ENCODE results near the gene TBR1. TPM values are rescaled to one million over a fixed set of nuclear protein-coding genes. Genes with fewer than 3 reads are reported as not detected.

TBR1 gene
- total RNA-seq, 1 experiment from 2014 or later: not detected

DNA sequence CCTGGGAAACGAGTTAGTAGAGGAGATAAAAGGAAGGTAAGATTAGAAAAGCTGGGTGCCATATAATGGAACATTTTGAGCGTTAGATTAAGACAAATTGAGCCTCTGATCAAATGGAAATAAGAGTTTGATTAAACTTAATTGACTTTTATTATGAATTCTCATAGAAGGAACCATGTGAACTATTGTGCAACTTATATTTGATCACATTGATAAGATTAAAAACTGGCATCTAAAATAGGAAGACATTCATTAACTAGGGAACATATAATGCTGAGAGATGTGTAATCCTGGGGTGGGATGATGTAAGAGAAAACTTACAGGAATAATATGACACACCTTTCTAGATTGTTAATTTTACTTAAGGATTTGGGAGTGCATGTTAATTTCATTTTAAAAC is 22.5 kb downstream of the TBR1 start:
- no peak for TF ChIP-seq EZH2 (IDR thresholded peaks at IDR 0.05; ENCODE audit: low read depth)
- TF ChIP-seq, protein P1, sequence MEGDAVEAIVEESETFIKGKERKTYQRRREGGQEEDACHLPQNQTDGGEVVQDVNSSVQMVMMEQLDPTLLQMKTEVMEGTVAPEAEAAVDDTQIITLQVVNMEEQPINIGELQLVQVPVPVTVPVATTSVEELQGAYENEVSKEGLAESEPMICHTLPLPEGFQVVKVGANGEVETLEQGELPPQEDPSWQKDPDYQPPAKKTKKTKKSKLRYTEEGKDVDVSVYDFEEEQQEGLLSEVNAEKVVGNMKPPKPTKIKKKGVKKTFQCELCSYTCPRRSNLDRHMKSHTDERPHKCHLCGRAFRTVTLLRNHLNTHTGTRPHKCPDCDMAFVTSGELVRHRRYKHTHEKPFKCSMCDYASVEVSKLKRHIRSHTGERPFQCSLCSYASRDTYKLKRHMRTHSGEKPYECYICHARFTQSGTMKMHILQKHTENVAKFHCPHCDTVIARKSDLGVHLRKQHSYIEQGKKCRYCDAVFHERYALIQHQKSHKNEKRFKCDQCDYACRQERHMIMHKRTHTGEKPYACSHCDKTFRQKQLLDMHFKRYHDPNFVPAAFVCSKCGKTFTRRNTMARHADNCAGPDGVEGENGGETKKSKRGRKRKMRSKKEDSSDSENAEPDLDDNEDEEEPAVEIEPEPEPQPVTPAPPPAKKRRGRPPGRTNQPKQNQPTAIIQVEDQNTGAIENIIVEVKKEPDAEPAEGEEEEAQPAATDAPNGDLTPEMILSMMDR (conservative IDR thresholded peaks at IDR 0.05): no peak
- Histone ChIP-seq H3K9me3 (ENCODE audit: insufficient read depth, low read depth) (no peaks in the 10 kb centered on the region), H3K27me3 (ENCODE audit: insufficient read depth, low read depth) (no peaks in the 10 kb centered on the region), H2AFZ (no peak overlapping the region), H4K20me1 (ENCODE audit: insufficient read depth) (no peaks in the 10 kb centered on the region), H3K79me2 (ENCODE audit: low read depth) (no peaks in the 10 kb centered on the region), H3K4me2 (no peak overlapping the region), H3K27ac (no peak overlapping the region), H3K9me2 (ENCODE audit: insufficient read depth) (no peaks in the 10 kb centered on the region), H3K36me3 (ENCODE audit: low read depth) (no peaks in the 10 kb centered on the region), H3F3A (ENCODE audit: insufficient read depth, low read depth) (no peaks in the 10 kb centered on the region), H3K4me3 (no peak overlapping the region), H3K4me1 (replicated peaks; ENCODE audit: insufficient read depth) (no peaks in the 10 kb centered on the region)
- ChIA-PET CTCF (no interaction called here), POLR2A (ENCODE audit: unreplicated experiment) (no interaction called here)
- BruUV-seq (replicated peaks): no TSS peak
- intact Hi-C loops (cut with micrococcal nuclease; ENCODE audit: unreplicated experiment): no loop called here
- no peak for DNase-seq

DNA sequence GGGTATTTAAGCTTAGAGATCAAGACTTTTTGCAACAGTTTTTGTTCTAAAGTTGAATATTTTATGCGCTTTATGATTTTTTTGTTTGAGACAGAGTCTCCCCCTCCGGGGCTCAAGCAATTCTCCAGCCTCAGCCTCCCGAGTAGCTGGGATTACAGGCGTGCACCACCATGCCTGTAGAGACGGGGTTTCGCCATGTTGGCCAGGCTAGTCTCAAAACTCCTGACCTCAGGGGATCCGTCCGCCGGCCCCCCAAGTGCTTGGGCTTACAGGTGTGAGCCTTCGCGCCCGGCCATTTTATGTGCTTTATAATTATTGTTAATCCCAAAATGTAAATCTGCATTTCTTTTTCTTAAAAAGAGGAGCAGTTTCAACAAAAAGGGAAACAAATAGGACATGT is 29.0 kb downstream of the TBR1 start:
- CTCF ChIA-PET: no interaction called here
- intact Hi-C loops (cut with micrococcal nuclease; ENCODE audit: unreplicated experiment): no loop called here
- H4K20me1 ChIP-seq (ENCODE audit: insufficient read depth): no peaks in the 10 kb centered on the region
- no peak overlapping the region for H2AFZ ChIP-seq
- H3K79me2 ChIP-seq (ENCODE audit: low read depth): no peaks in the 10 kb centered on the region
- DNase-seq: no peak
- H3F3A ChIP-seq (ENCODE audit: insufficient read depth, low read depth): no peaks in the 10 kb centered on the region
- H3K4me1 ChIP-seq (replicated peaks; ENCODE audit: insufficient read depth): no peaks in the 10 kb centered on the region
- BruUV-seq (replicated peaks): no TSS peak
- H3K4me2 ChIP-seq: no peak overlapping the region
- POLR2A ChIA-PET (ENCODE audit: unreplicated experiment): no interaction called here
- no peak overlapping the region for H3K4me3 ChIP-seq
- no peaks in the 10 kb centered on the region for H3K9me3 ChIP-seq (ENCODE audit: insufficient read depth, low read depth)
- H3K27ac ChIP-seq: no peak overlapping the region
- H3K9me2 ChIP-seq (ENCODE audit: insufficient read depth): no peaks in the 10 kb centered on the region
- no peaks in the 10 kb centered on the region for H3K27me3 ChIP-seq (ENCODE audit: insufficient read depth, low read depth)
- TF ChIP-seq, protein P1 (conservative IDR thresholded peaks at IDR 0.05): no peak
- no peak for TF ChIP-seq EZH2 (IDR thresholded peaks at IDR 0.05; ENCODE audit: low read depth)
- no peaks in the 10 kb centered on the region for H3K36me3 ChIP-seq (ENCODE audit: low read depth)

DNA sequence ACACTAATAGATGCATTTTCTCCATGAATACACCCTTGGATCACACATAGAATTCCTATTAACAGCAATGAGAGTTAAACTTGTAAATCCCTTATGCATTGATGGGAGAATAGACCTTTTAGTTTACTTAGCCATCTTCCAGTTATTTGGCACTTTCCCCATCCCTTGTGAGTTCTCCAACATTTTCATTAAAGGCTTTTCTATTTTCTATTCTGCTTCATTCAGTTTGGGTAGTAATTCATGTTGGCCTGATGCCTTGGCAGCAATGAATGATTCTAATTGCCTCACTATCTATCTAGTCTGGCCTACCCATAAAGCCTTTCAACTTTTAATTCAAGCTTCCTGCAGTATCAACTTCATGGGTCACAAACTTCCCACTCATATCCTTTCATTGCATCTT is 32.3 kb downstream of the TBR1 start:
- Histone ChIP-seq H3K9me3 (ENCODE audit: insufficient read depth, low read depth) (no peaks in the 10 kb centered on the region), H3K27me3 (ENCODE audit: insufficient read depth, low read depth) (no peaks in the 10 kb centered on the region), H3K4me1 (replicated peaks; ENCODE audit: insufficient read depth) (no peaks in the 10 kb centered on the region), H3K27ac (no peak overlapping the region), H3K4me3 (no peak overlapping the region), H3K9me2 (ENCODE audit: insufficient read depth) (no peaks in the 10 kb centered on the region), H3F3A (ENCODE audit: insufficient read depth, low read depth) (no peaks in the 10 kb centered on the region), H3K4me2 (no peak overlapping the region), H4K20me1 (ENCODE audit: insufficient read depth) (no peaks in the 10 kb centered on the region), H3K36me3 (ENCODE audit: low read depth) (no peaks in the 10 kb centered on the region), H3K79me2 (ENCODE audit: low read depth) (no peaks in the 10 kb centered on the region), H2AFZ (no peak overlapping the region)
- intact Hi-C loops (cut with micrococcal nuclease; ENCODE audit: unreplicated experiment): no loop called here
- ChIA-PET CTCF (no interaction called here), POLR2A (ENCODE audit: unreplicated experiment) (no interaction called here)
- no TSS peak for BruUV-seq (replicated peaks)
- no peak for TF ChIP-seq EZH2 (IDR thresholded peaks at IDR 0.05; ENCODE audit: low read depth)
- no peak for DNase-seq

DNA sequence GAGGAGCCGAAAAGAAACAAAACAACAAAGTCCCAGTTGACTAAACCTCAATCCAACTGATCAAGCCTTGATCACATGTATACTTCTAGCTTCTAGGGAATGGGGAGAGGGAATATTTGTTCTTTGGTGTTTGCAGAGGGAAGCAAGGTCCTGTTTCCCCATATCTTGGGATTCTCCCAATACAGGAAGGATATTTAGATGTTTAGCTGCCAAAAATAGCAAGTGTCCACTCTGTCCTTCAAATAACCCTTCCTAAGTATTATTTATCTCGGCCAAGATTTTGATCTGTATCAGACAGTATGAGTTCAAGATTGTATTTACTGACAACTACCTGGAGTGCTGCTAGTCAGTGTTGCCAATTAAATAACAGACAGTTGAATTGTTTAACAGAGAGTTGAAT is 55.5 kb downstream of the TBR1 start:
- TF ChIP-seq, protein P1 (conservative IDR thresholded peaks at IDR 0.05): no peak
- TF ChIP-seq EZH2 (IDR thresholded peaks at IDR 0.05; ENCODE audit: low read depth): no peak
- Histone ChIP-seq H3F3A (ENCODE audit: insufficient read depth, low read depth) (no peaks in the 10 kb centered on the region), H3K36me3 (ENCODE audit: low read depth) (no peaks in the 10 kb centered on the region), H3K4me3 (no peak overlapping the region), H3K9me2 (ENCODE audit: insufficient read depth) (no peaks in the 10 kb centered on the region), H3K4me2 (no peak overlapping the region), H3K9me3 (ENCODE audit: insufficient read depth, low read depth) (no peaks in the 10 kb centered on the region), H2AFZ (no peak overlapping the region), H3K79me2 (ENCODE audit: low read depth) (no peaks in the 10 kb centered on the region), H4K20me1 (ENCODE audit: insufficient read depth) (no peaks in the 10 kb centered on the region), H3K4me1 (replicated peaks; ENCODE audit: insufficient read depth) (no peaks in the 10 kb centered on the region), H3K27me3 (ENCODE audit: insufficient read depth, low read depth) (no peaks in the 10 kb centered on the region), H3K27ac (no peak overlapping the region)
- BruUV-seq (replicated peaks): no TSS peak
- ChIA-PET POLR2A (ENCODE audit: unreplicated experiment) (no interaction called here), CTCF (no interaction called here)
- intact Hi-C loops (cut with micrococcal nuclease; ENCODE audit: unreplicated experiment): no loop called here
- no peak for DNase-seq
